SK-N-SH (cell line): ENCODE results near the gene SMARCA2. TPM values are rescaled to one million over a fixed set of nuclear protein-coding genes. Genes with fewer than 3 reads are reported as not detected.

Experiments
- CTCF ChIA-PET: fragments of 300-600, 350-600 bp; formaldehyde crosslinking; extraction: SDS; loops from one replicate; lab custom pipeline; 2021; lab: Yijun Ruan, JAX
- POLR2A ChIA-PET: fragments of 350-600 bp; sonication (Branson Sonifier 250); formaldehyde crosslinking; extraction: SDS; loops from one replicate; lab custom pipeline; 2020; ENCODE audit warnings: antibody characterized with exemption, inconsistent platforms; lab: Yijun Ruan, JAX
- DNase-seq: peaks from one replicate; pipeline ENCODE4 v3.0.0; 2012
- H2AFZ ChIP-seq: fragments of 200-600 bp; sonication (generic); 2 replicates; pipeline ENCODE4 v1.8.1; 2016; ENCODE audit warnings: antibody characterized with exemption, mild to moderate bottlenecking, low read depth
- H3F3A ChIP-seq: fragments of 200-600 bp; sonication (generic); replicated peaks from 2 replicates; pipeline ENCODE3; 2016; ENCODE audit warnings: antibody characterized with exemption, mild to moderate bottlenecking; ENCODE audit not compliant: insufficient read depth
- H3K27ac ChIP-seq, 2 experiments: fragments of 200-500 bp in 1 of 2; fragments of 200-600 bp in 1 of 2; sonication (Bioruptor generic) in 1 of 2; sonication (generic), shearing (Covaris generic) in 1 of 2; 2 replicates each; pipeline versions ENCODE4 v1.5.1 to v1.6.1; 2014 to 2016; ENCODE audit warnings: low read depth in 2 of 2, inconsistent platforms in 1 of 2, low read length in 1 of 2, mild to moderate bottlenecking in 1 of 2, mixed read lengths in 1 of 2
- H3K27me3 ChIP-seq: fragments of 200-600 bp; sonication (generic), shearing (Covaris generic); 2 replicates; pipeline ENCODE4 v1.6.1; 2016; ENCODE audit warnings: mixed run types; ENCODE audit not compliant: insufficient read depth
- H3K36me3 ChIP-seq, 2 experiments: fragments of 200-500 bp in 1 of 2; fragments of 200-600 bp in 1 of 2; sonication (Bioruptor generic) in 1 of 2; sonication (generic) in 1 of 2; replicated peaks in 1 of 2; 2 replicates each; pipeline versions ENCODE3 to v1.5.1; 2014 to 2016; ENCODE audit warnings: low read length in 1 of 2, mild to moderate bottlenecking in 1 of 2; ENCODE audit not compliant: insufficient read depth in 2 of 2, control insufficient read depth in 1 of 2
- H3K4me1 ChIP-seq, 2 experiments: fragments of 200-500 bp in 1 of 2; fragments of 200-600 bp in 1 of 2; sonication (Bioruptor generic) in 1 of 2; sonication (generic), shearing (Covaris generic) in 1 of 2; 2 replicates each; pipeline versions ENCODE4 v1.5.1 to v1.6.1; 2014 to 2016; ENCODE audit warnings: low read depth in 1 of 2, low read length in 1 of 2, mixed run types in 1 of 2; ENCODE audit not compliant: insufficient read depth in 2 of 2, control insufficient read depth in 1 of 2
- H3K4me2 ChIP-seq: fragments of 200-600 bp; sonication (generic), shearing (Covaris generic); 2 replicates; pipeline ENCODE4 v1.6.1; 2017; ENCODE audit warnings: mixed run types
- H3K4me3 ChIP-seq, 2 experiments: fragments of 200-500 bp in 1 of 2; fragments of 200-600 bp in 1 of 2; sonication (Bioruptor generic) in 1 of 2; sonication (generic), shearing (Covaris generic) in 1 of 2; 2 replicates each; pipeline versions ENCODE4 v1.5.1 to v1.8.1; 2014 to 2016; ENCODE audit warnings: low read depth in 2 of 2, inconsistent platforms in 1 of 2, low read length in 1 of 2, mild to moderate bottlenecking in 1 of 2, mixed read lengths in 1 of 2, moderate library complexity in 1 of 2
- H3K79me2 ChIP-seq: fragments of 200-600 bp; sonication (generic); 2 replicates; pipeline ENCODE4 v1.8.1; 2017; ENCODE audit warnings: mild to moderate bottlenecking; ENCODE audit not compliant: insufficient read depth
- H3K9ac ChIP-seq: fragments of 200-600 bp; sonication (generic); 2 replicates; pipeline ENCODE4 v1.6.1; 2017; ENCODE audit warnings: mixed run types
- H3K9me2 ChIP-seq: fragments of 200-600 bp; sonication (generic); 2 replicates; pipeline ENCODE4 v1.6.1; 2017; ENCODE audit warnings: mixed run types
- H3K9me3 ChIP-seq: fragments of 200-600 bp; sonication (generic); 2 replicates; pipeline ENCODE4 v1.6.1; 2017; ENCODE audit warnings: mixed run types, mild to moderate bottlenecking, moderate library complexity
- H4K20me1 ChIP-seq: fragments of 200-600 bp; sonication (generic); 2 replicates; pipeline ENCODE4 v1.6.1; 2017; ENCODE audit warnings: mild to moderate bottlenecking, mixed run types; ENCODE audit not compliant: insufficient read depth
- CHD2 ChIP-seq: fragments of 150-350 bp; IDR thresholded peaks from 2 replicates; pipeline ENCODE4 v1.6.1; 2018; ENCODE audit warnings: low read length; ENCODE audit not compliant: partially characterized antibody
- ELF1 ChIP-seq: IDR thresholded peaks from 2 replicates; pipeline ENCODE4 v1.4.0; 2012
- EP300 ChIP-seq, 2 experiments: IDR thresholded peaks; 2 replicates each; pipeline versions ENCODE4 v1.4.0 to v1.6.1; 2012; ENCODE audit warnings: borderline replicate concordance in 1 of 2, low read depth in 1 of 2, low read length in 1 of 2
- FOSL2 ChIP-seq: IDR thresholded peaks from 2 replicates; pipeline ENCODE4 v1.4.0; 2012; ENCODE audit warnings: low read depth, mild to moderate bottlenecking, moderate library complexity, borderline replicate concordance
- FOXJ3 ChIP-seq: sonication (generic); formaldehyde crosslinking; IDR thresholded peaks from 2 replicates; pipeline ENCODE4 v1.5.1; 2020; ENCODE audit warnings: mild to moderate bottlenecking, missing genetic modification reagents
- GABPA ChIP-seq: IDR thresholded peaks from 2 replicates; pipeline ENCODE4 v1.4.0; 2012; ENCODE audit warnings: low read depth, mild to moderate bottlenecking
- GATA2 ChIP-seq: sonication (generic); formaldehyde crosslinking; IDR thresholded peaks from 2 replicates; pipeline ENCODE4 v1.5.0; 2020; ENCODE audit warnings: mild to moderate bottlenecking, missing genetic modification reagents
- MEF2A ChIP-seq: IDR thresholded peaks from 2 replicates; pipeline ENCODE4 v1.4.0; 2012; ENCODE audit warnings: low read depth, borderline replicate concordance
- NRF1 ChIP-seq: IDR thresholded peaks from 2 replicates; pipeline ENCODE4 v1.6.1; 2012; ENCODE audit warnings: low read depth, mild to moderate bottlenecking, low read length
- RAD21 ChIP-seq: IDR thresholded peaks from 2 replicates; pipeline ENCODE4 v1.6.1; 2012; ENCODE audit warnings: mild to moderate bottlenecking, low read length
- RXRA ChIP-seq: IDR thresholded peaks from 2 replicates; pipeline ENCODE4 v1.4.0; 2012; ENCODE audit warnings: low read depth, mild to moderate bottlenecking, borderline replicate concordance
- SMC3 ChIP-seq: IDR thresholded peaks from 2 replicates; pipeline ENCODE4 v1.6.1; 2012; ENCODE audit warnings: low read depth, low read length, improper control_type of control experiment
- TAF1 ChIP-seq: IDR thresholded peaks from 2 replicates; pipeline ENCODE4 v1.6.1; 2012; ENCODE audit warnings: low read depth, mild to moderate bottlenecking, low read length, moderate library complexity, borderline replicate concordance
- TCF12 ChIP-seq: IDR thresholded peaks from 2 replicates; pipeline ENCODE4 v1.4.0; 2012
- TEAD4 ChIP-seq: IDR thresholded peaks from 2 replicates; pipeline ENCODE4 v1.4.0; 2012; ENCODE audit warnings: mild to moderate bottlenecking, borderline replicate concordance; ENCODE audit not compliant: insufficient read depth
- YY1 ChIP-seq: IDR thresholded peaks from 2 replicates; pipeline ENCODE4 v1.4.0; 2012; ENCODE audit warnings: low read depth, mild to moderate bottlenecking
- WGBS: methylation state at CpG from one replicate; pipeline ENCODE4 v1.1.6; 2017; ENCODE audit warnings: low lambda C conversion rate; 5-methylcytosine and 5-hydroxymethylcytosine counted together
- polyA plus RNA-seq, 3 experiments: library from polyadenylated mRNA; depleted of rRNA; stranded (reverse); fragments of >200 nt; gene quantifications; 2 replicates each; pipeline ENCODE4 v1.2.3, GENCODE V29; 2012
- TF ChIP-seq, protein P1 (sequence below): IDR thresholded peaks from 2 replicates; pipeline ENCODE4 v1.4.0; 2012; ENCODE audit warnings: low read depth
- TF ChIP-seq, protein P2 (sequence below): IDR thresholded peaks from 2 replicates; pipeline ENCODE4 v1.4.0; 2012; ENCODE audit warnings: low read depth, borderline replicate concordance
- TF ChIP-seq, protein P3 (sequence below): IDR thresholded peaks from 2 replicates; pipeline ENCODE4 v1.4.0; 2012; ENCODE audit warnings: low read depth, borderline replicate concordance
- TF ChIP-seq, protein P4 (sequence below): IDR thresholded peaks from 2 replicates; pipeline ENCODE4; 2012

The SMARCA2 gene
- polyA plus RNA-seq, 1 of the 3 experiments (the other 2 are of a cell fraction): 17.4 TPM

DNA sequence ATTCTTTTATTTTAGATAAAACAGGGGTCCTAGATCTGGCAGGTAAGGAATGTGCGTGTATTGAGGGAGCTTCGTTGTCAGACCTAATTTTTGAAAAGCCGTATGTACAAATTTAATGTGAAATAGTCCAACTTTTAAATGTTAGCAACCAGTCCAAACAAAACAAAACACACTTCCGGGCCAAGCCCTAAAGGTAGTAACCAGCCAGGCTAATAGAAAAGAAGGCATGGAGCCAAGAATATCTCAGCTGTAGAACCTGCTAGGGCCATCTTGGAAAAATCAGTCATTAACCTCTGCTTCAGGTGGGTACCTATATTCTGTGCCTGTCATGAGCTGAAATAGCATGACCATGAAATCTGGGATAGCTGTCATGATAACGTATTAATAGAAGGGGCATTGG, 71.0 kb downstream of the SMARCA2 start:
- TF ChIP-seq SMC3 (no peak), FOSL2 (no peak), TAF1 (no peak), RXRA (no peak), GABPA (no peak), EP300 (IDR thresholded peaks at IDR 0.05; ENCODE audit: borderline replicate concordance in 1 of 2, low read depth in 1 of 2, low read length in 1 of 2) (no peak), CHD2 (no peak), MEF2A (no peak), NRF1 (no peak), GATA2 (CRISPR knock-in tag) (no peak), TEAD4 (no peak)
- TF ChIP-seq, protein P1, sequence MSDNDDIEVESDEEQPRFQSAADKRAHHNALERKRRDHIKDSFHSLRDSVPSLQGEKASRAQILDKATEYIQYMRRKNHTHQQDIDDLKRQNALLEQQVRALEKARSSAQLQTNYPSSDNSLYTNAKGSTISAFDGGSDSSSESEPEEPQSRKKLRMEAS: no peak
- TF ChIP-seq, protein P2, sequence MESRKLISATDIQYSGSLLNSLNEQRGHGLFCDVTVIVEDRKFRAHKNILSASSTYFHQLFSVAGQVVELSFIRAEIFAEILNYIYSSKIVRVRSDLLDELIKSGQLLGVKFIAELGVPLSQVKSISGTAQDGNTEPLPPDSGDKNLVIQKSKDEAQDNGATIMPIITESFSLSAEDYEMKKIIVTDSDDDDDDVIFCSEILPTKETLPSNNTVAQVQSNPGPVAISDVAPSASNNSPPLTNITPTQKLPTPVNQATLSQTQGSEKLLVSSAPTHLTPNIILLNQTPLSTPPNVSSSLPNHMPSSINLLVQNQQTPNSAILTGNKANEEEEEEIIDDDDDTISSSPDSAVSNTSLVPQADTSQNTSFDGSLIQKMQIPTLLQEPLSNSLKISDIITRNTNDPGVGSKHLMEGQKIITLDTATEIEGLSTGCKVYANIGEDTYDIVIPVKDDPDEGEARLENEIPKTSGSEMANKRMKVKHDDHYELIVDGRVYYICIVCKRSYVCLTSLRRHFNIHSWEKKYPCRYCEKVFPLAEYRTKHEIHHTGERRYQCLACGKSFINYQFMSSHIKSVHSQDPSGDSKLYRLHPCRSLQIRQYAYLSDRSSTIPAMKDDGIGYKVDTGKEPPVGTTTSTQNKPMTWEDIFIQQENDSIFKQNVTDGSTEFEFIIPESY: no peak
- TF ChIP-seq, protein P3, sequence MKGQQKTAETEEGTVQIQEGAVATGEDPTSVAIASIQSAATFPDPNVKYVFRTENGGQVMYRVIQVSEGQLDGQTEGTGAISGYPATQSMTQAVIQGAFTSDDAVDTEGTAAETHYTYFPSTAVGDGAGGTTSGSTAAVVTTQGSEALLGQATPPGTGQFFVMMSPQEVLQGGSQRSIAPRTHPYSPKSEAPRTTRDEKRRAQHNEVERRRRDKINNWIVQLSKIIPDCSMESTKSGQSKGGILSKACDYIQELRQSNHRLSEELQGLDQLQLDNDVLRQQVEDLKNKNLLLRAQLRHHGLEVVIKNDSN: no peak
- H3K4me1 ChIP-seq: peaks cover 0 to 5% of the 10 kb centered on the region in 2 experiments; a peak in 2 of 4 replicates
- WGBS: 95% methylated on average over 5 of the region's 5 CpGs
- no peak overlapping the region for H2AFZ ChIP-seq
- H3K27me3 ChIP-seq: no peaks in the 10 kb centered on the region
- peak overlapping the region in 1 of 2 experiments; percentile 51; a peak in 1 of 4 replicates for H3K27ac ChIP-seq
- ChIA-PET POLR2A (no interaction called here), CTCF (interaction anchor here (1.4 to 2.5 kb wide), 3 partner anchors 9 to 13 kb away, joined by 5 to 9 read pairs (median 6); no protein-coding TSS in a partner anchor)
- peaks cover 19 to 45% of the 10 kb centered on the region in 2 experiments for H3K36me3 ChIP-seq
- H3K9me3 ChIP-seq: no peaks in the 10 kb centered on the region
- H3K79me2 ChIP-seq: no peaks in the 10 kb centered on the region
- no peak overlapping the region for H3K9ac ChIP-seq
- no peak for DNase-seq
- H3K4me2 ChIP-seq: no peak overlapping the region
- no peaks in the 10 kb centered on the region for H4K20me1 ChIP-seq
- H3K9me2 ChIP-seq: no peaks in the 10 kb centered on the region
- H3F3A ChIP-seq: no peaks in the 10 kb centered on the region
- no peak overlapping the region for H3K4me3 ChIP-seq

DNA sequence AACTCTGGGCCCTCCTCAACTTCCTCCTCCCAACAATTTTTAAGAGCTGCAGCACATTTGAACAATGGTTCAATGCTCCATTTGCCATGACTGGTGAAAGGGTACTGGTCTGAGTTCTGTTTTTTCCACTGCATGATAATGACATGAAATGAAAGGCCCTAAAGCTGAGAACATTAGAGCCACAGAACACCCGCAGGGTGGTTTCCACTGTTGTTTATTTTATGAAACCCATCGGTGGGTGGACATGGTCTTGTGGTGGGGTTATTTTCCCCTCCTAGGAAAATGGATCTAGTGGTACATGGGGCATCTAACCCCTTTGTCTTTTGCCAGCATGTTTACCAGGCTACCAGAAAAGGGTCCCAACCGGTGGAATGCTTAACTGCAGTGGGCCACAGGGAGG, 71.8 kb downstream of the SMARCA2 start:
- Histone ChIP-seq H3K9ac (no peak overlapping the region), H3K4me3 (no peak overlapping the region), H3K27ac (no peak overlapping the region), H3K9me3 (no peaks in the 10 kb centered on the region), H3K27me3 (no peaks in the 10 kb centered on the region), H3K36me3 (peaks cover 21 to 48% of the 10 kb centered on the region in 2 experiments), H3F3A (no peaks in the 10 kb centered on the region), H2AFZ (no peak overlapping the region), H3K9me2 (no peaks in the 10 kb centered on the region), H3K79me2 (no peaks in the 10 kb centered on the region), H3K4me2 (no peak overlapping the region), H3K4me1 (peaks cover 0 to 5% of the 10 kb centered on the region in 2 experiments; a peak in 2 of 4 replicates), H4K20me1 (no peaks in the 10 kb centered on the region)
- WGBS: 96% methylated on average over 3 of the region's 3 CpGs
- DNase-seq: no peak
- POLR2A ChIA-PET: no interaction called here
- CTCF ChIA-PET: interaction anchor here (0.7 to 2.5 kb wide), 18 partner anchors 10 to 378 kb away, joined by 3 to 9 read pairs (median 4); no protein-coding TSS in a partner anchor
- TF ChIP-seq CHD2 (no peak), RAD21 (no peak), GATA2 (CRISPR knock-in tag) (no peak), FOXJ3 (CRISPR knock-in tag) (no peak), TCF12 (no peak), GABPA (no peak), YY1 (no peak), SMC3 (no peak), ELF1 (no peak), EP300 (IDR thresholded peaks at IDR 0.05; ENCODE audit: borderline replicate concordance in 1 of 2, low read depth in 1 of 2, low read length in 1 of 2) (no peak), RXRA (no peak), NRF1 (no peak)
- TF ChIP-seq, protein P1: no peak
- TF ChIP-seq, protein P4, sequence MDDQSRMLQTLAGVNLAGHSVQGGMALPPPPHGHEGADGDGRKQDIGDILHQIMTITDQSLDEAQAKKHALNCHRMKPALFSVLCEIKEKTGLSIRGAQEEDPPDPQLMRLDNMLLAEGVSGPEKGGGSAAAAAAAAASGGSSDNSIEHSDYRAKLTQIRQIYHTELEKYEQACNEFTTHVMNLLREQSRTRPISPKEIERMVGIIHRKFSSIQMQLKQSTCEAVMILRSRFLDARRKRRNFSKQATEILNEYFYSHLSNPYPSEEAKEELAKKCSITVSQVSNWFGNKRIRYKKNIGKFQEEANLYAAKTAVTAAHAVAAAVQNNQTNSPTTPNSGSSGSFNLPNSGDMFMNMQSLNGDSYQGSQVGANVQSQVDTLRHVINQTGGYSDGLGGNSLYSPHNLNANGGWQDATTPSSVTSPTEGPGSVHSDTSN: no peak
- TF ChIP-seq, protein P3: no peak
